Panc1 (cell line): ENCODE results near the gene FAM156A. TPM values are rescaled to one million over a fixed set of nuclear protein-coding genes. Genes with fewer than 3 reads are reported as not detected.
"Not testable (repeated sequence)": the region's sequence is repeated elsewhere in the genome, so short reads cannot be mapped to it uniquely, and the experiment has no call there.

Experiments used
- ATAC-seq: fragments of 200-7000 bp; cut with Tn5 transposase; 2 replicates; pipeline ENCODE4 v1.9.1; 2020; ENCODE audit warnings: mild to moderate bottlenecking, moderate library complexity
- BruUV-seq: library from RNA; stranded (reverse); fragments of 400-500 nt; replicated peaks from 2 replicates; lab custom pipeline; 2021; lab: Mats Ljungman, UMichigan
- CTCF ChIA-PET: fragments of 300-600 bp; sonication (Branson Sonifier 250); formaldehyde crosslinking; loops from one replicate; lab custom pipeline; 2022; ENCODE audit warnings: antibody characterized with exemption; lab: Charles Lee
- POLR2A ChIA-PET: fragments of 300-600 bp; sonication (Branson Sonifier 250); formaldehyde crosslinking; loops from one replicate; lab custom pipeline; 2022; ENCODE audit warnings: antibody characterized with exemption; lab: Charles Lee
- DNase-seq: peaks from one replicate; pipeline ENCODE4 v3.0.0-alpha.2; 2010; ENCODE audit warnings: low read depth, low spot score
- H3K27ac ChIP-seq: 2 replicates; pipeline ENCODE4 v1.5.1; 2011; ENCODE audit warnings: mild to moderate bottlenecking, low read length, inconsistent platforms
- H3K27me3 ChIP-seq: fragments of 200-500 bp; sonication (Bioruptor generic); 2 replicates; pipeline ENCODE4 v1.6.0; 2014; ENCODE audit warnings: low read length, inconsistent platforms; ENCODE audit not compliant: control insufficient read depth, insufficient read depth
- H3K36me3 ChIP-seq: fragments of 200-500 bp; sonication (Bioruptor generic); 2 replicates; pipeline ENCODE4 v1.5.1; 2014; ENCODE audit warnings: inconsistent platforms, mild to moderate bottlenecking, low read length, moderate library complexity; ENCODE audit not compliant: control insufficient read depth, insufficient read depth
- H3K4me1 ChIP-seq: 2 replicates; pipeline ENCODE4 v1.5.1; 2011; ENCODE audit warnings: inconsistent platforms, mild to moderate bottlenecking, low read length, moderate library complexity; ENCODE audit not compliant: control insufficient read depth, insufficient read depth
- H3K4me3 ChIP-seq, 2 experiments: 2 replicates each; pipeline ENCODE4 v1.5.1; 2011 to 2012; ENCODE audit warnings: low read depth in 2 of 2, low read length in 2 of 2, mild to moderate bottlenecking in 2 of 2, inconsistent platforms in 1 of 2, moderate library complexity in 1 of 2
- H3K9me3 ChIP-seq: fragments of 200-500 bp; sonication (Bioruptor generic); 2 replicates; pipeline ENCODE4 v1.5.1; 2014; ENCODE audit warnings: low read depth, mild to moderate bottlenecking, inconsistent platforms, low read length, moderate library complexity; ENCODE audit not compliant: control insufficient read depth, insufficient read depth
- CTCF ChIP-seq: fragments of 450-650 bp; IDR thresholded peaks from 2 replicates; pipeline ENCODE4 v1.5.1; 2017; ENCODE audit warnings: mild to moderate bottlenecking
- SIN3A ChIP-seq: IDR thresholded peaks from 2 replicates; pipeline ENCODE4 v1.6.1; 2012; ENCODE audit warnings: low read depth, mild to moderate bottlenecking, low read length, moderate library complexity, borderline replicate concordance; ENCODE audit not compliant: insufficient read depth
- TCF7L2 ChIP-seq: IDR thresholded peaks from 2 replicates; pipeline ENCODE4 v1.6.1; 2011; ENCODE audit warnings: mild to moderate bottlenecking, low read depth, low read length, inconsistent platforms
- in situ Hi-C: cut with HindIII; loops from 2 replicates; pipeline ENCODE4 v1.10.0; 2016; ENCODE audit warnings: low sequenced_read_pairs, low pct_unique_long_range_greater_than_20kb
- intact Hi-C: fragments of 100-400 bp; cut with micrococcal nuclease; formaldehyde crosslinking; loops from one replicate; pipeline ENCODE4 v1.10.0; 2022; ENCODE audit not compliant: unreplicated experiment
- total RNA-seq: library from RNA; stranded (reverse); gene quantifications from one replicate; pipeline ENCODE4 v1.2.1, GENCODE V29; 2021; ENCODE audit not compliant: unreplicated experiment

FAM156A gene
- total RNA-seq, 1 experiment from 2014 or later = 25.4 TPM

- H3K4me1 ChIP-seq, intact Hi-C loops, DNase-seq, H3K4me3 ChIP-seq, H3K27ac ChIP-seq, BruUV-seq, H3K9me3 ChIP-seq, H3K27me3 ChIP-seq, H3K36me3 ChIP-seq, POLR2A ChIA-PET, CTCF ChIA-PET, in situ Hi-C loops: not testable (repeated sequence)
- peak; percentile 83 for TF ChIP-seq CTCF
- ATAC-seq = peak; percentile 90
Observed at GRCh38 chrX:52990011-52990631, 31.8 kb upstream of the FAM156A start.

- ATAC-seq (peak; percentile 27; the same call in 1 of the 2 replicates), DNase-seq (no peak)
- no peaks in the 10 kb centered on the region for H3K4me1 ChIP-seq
- ChIA-PET CTCF (no interaction called here), POLR2A (no interaction called here)
- intact Hi-C loops = no loop called here
- no peaks in the 10 kb centered on the region for H3K9me3 ChIP-seq
- no peak overlapping the region for H3K4me3 ChIP-seq
- H3K27ac ChIP-seq = no peak overlapping the region
- no peak for TF ChIP-seq TCF7L2
- no peaks in the 10 kb centered on the region for H3K36me3 ChIP-seq
- no TSS peak for BruUV-seq
- no peaks in the 10 kb centered on the region for H3K27me3 ChIP-seq
- in situ Hi-C loops = no loop called here
Observed at GRCh38 chrX:52988985-52989917, 30.9 kb upstream of the FAM156A start.

- ATAC-seq = no peak
Observed at GRCh38 chrX:52983321-52984000, 25.1 kb upstream of the FAM156A start.

More at GRCh38 chrX:52983321-52984000, 25.1 kb upstream of the FAM156A start:
- no peak for DNase-seq
- Histone ChIP-seq H3K4me1 (no peaks in the 10 kb centered on the region; the same call in 1 of the 2 replicates), H3K27ac (peak overlapping the region; percentile 68), H3K9me3 (no peaks in the 10 kb centered on the region), H3K4me3 (peak overlapping the region in 1 of 2 experiments; percentile 8; a peak in 1 of 4 replicates), H3K27me3 (no peaks in the 10 kb centered on the region), H3K36me3 (no peaks in the 10 kb centered on the region)
- no peak for TF ChIP-seq CTCF
- no peak for TF ChIP-seq SIN3A
- intact Hi-C loops (no loop called here), in situ Hi-C loops (no loop called here)
- ChIA-PET POLR2A (no interaction called here), CTCF (no interaction called here)
- no TSS peak for BruUV-seq
